GM12872 (cell line): ENCODE data around the gene MIPOL1.

Experiments
- TF ChIP-seq, protein P1 (sequence below): IDR thresholded peaks from 3 replicates; pipeline ENCODE4 v1.5.1; 2011; ENCODE audit warnings: low read depth, mild to moderate bottlenecking, low read length, moderate library complexity; ENCODE audit not compliant: insufficient read depth

MIPOL1 gene

DNA sequence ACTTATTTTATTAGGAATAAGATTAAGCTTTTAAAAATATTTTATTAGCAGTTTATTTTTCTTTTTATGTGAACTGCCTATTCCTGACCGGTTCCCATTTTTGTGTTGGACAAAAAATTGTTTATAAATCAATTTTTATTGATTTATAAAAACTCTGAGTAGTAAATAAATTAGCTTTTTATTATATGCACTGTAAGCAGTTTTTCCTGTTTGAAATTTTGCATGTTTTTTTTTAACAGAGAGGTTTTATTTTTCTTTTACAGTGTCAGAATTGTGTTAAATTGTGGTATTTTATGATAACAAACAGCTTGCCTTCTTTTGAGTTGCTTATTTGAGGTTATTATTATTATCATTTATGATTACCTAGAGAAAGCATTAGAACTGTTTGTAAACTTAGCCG is 329.3 kb downstream of the MIPOL1 start:
- TF ChIP-seq, protein P1, sequence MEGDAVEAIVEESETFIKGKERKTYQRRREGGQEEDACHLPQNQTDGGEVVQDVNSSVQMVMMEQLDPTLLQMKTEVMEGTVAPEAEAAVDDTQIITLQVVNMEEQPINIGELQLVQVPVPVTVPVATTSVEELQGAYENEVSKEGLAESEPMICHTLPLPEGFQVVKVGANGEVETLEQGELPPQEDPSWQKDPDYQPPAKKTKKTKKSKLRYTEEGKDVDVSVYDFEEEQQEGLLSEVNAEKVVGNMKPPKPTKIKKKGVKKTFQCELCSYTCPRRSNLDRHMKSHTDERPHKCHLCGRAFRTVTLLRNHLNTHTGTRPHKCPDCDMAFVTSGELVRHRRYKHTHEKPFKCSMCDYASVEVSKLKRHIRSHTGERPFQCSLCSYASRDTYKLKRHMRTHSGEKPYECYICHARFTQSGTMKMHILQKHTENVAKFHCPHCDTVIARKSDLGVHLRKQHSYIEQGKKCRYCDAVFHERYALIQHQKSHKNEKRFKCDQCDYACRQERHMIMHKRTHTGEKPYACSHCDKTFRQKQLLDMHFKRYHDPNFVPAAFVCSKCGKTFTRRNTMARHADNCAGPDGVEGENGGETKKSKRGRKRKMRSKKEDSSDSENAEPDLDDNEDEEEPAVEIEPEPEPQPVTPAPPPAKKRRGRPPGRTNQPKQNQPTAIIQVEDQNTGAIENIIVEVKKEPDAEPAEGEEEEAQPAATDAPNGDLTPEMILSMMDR = no peak

DNA sequence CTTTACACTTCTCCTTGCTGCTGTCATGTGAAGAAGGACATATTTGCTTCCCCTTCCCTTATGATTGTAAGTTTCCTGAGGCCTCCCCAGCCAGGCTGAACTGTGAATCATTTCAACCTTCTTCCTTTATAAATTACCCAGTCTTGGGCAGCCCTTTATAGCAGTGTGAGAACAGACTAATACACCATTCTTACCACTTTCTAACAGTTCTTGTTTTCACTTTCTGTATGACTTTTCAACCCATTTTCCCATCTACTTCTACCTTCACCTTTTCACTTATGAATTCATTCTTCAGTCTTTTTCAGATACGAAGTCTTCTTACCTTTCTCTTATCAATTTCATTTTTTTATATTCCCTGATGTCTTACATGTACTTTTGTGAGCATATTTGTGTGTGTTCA is 342.3 kb downstream of the MIPOL1 start:
- TF ChIP-seq, protein P1 = no peak

DNA sequence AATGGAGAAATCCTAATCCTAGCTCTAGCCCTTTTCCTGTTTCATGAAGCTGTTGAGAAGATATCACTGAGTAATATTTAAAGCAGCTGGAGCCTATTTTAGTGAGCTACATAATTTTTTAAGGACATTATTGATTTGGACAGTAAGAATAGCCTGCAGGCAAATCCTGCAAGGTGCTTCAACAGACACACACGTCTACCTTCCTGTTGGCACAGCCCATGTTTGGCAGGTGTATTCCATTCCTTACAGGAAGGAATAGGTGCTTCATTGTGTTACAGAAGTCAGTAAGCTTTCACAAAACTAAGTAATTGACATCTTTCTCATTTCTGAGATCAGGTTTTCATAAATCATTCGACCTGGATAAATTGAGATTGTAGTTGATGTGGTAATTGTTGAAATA is 346.7 kb downstream of the MIPOL1 start:
- TF ChIP-seq, protein P1 = no peak

DNA sequence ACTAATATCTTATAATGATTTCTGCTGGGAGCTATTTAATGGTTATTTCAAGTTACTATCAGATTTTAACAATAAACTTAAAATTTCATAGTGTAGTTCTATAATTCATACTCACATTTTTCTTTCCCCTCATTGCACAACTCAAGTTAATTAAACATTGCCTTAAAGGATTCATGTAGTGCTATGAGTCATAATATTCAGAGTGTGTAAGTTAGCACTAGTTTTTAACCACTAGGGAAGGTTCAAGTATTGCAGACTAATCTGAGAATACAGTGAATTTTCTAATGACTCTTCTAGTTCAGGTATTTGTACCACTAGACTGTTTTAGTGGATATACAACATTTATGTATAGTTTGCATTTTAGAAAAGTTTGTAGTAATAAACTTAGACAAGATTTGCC is 347.4 kb downstream of the MIPOL1 start:
- TF ChIP-seq, protein P1 = no peak

DNA sequence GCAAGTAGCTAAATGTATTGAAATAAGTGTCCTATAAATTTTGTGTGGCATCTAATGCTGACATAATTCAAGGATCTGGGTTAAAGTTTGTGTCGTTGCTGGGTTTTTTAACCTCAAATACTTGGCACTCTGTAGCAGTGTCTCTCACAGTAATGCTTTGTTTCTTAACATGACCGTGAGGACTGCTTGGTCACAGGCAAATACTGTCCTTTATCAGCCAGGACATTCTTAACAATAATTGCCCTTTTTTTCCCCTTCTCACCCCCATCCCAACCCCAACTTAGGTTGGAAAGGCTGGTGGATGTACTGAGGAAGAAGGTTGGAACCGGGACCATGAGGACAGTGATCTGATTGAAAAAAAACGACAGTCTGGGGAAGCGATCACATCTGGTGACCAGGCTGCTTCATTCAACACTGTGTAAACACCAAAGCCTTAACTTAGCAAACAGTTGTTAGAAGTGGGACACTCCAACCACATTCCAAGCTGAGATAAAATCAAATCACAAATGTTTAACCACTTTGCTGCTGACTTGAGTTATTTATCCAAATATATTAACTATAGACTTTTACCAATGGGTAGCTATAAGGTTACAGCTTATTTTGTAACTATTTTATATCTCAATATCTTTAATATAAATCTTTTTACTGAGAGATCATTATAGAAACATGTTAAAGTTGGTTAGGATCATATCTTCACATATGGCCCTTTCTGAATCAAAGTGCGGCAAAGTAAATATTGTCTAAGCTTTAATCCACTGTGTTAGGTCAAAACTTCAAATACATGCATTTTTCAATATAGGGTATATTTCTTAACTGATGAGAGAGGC is 349.1 kb downstream of the MIPOL1 start:
- TF ChIP-seq, protein P1 = no peak

DNA sequence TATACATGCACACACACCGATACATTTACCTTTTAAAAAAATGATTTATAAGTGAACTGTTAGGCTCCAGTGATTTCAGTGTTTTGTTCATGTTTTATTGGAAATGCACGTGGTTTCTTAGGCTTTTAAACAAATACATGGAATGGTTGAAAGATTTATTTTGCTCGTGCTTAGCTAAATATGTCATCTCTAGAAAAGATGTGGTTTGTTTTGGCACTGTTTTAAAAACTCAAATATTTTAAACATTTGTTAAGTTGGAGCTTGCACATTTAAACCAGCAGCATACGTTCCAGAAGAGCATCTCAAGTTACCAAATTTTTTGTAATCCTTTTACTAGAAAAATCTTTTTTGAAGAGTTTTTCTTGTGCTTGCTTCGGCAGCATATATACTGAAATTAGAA is 352.8 kb downstream of the MIPOL1 start:
- TF ChIP-seq, protein P1 = no peak

DNA sequence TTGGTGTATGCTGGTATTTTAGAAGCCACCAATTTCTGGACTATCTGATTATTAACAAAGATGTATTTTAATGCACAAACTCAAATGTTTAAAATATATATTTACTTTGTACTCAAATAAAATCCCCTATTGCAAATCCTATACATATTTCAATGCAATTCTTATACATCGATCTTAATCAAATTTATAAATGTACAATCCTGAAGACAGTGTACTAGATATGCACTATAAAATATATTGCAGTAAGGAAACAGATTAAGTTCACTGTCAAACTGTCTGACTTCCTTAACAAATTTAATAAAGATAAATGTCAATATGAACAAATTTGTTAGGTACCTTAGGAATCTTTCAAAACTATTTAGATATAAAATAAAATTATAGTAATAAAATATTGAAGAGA is 353.4 kb downstream of the MIPOL1 start:
- TF ChIP-seq, protein P1 = no peak
